EL (cell line): ENCODE results near the gene TMEM145.

ENCODE experiments used
- DNase-seq: peaks from one replicate; pipeline ENCODE4 v3.0.0-alpha.2; 2016

Gene TMEM145

GRCh38 chr19:42366673-42367072 is 53.6 kb downstream of the TMEM145 start:
- DNase-seq: no peak

- DNase-seq: no peak
These were observed 54.8 kb downstream of the TMEM145 start for GRCh38 chr19:42367929-42368328.

- DNase-seq: no peak
These were observed 55.3 kb downstream of the TMEM145 start for GRCh38 chr19:42368360-42368759.

- no peak for DNase-seq
These were observed 55.7 kb downstream of the TMEM145 start for GRCh38 chr19:42368765-42369164.

- DNase-seq: no peak
These were observed 56.4 kb downstream of the TMEM145 start for GRCh38 chr19:42369433-42370067.

GRCh38 chr19:42370068-42370520 is 57.0 kb downstream of the TMEM145 start:
- DNase-seq: no peak

GRCh38 chr19:42370626-42371175 is 57.6 kb downstream of the TMEM145 start:
- no peak for DNase-seq
